HL-60 (cell line): ENCODE measurements around the gene PTRH2.

Experiments
- DNase-seq, 2 experiments: peaks; one replicate each; pipeline ENCODE4 v3.0.0-alpha.2; 2010 to 2020; ENCODE audit warnings: low read depth in 1 of 2, low spot score in 1 of 2
- H3K27ac ChIP-seq: fragments of 250-450 bp; sonication (Bioruptor Pico); replicated peaks from 2 replicates; pipeline ENCODE4 v1.5.1; 2020; ENCODE audit warnings: mild to moderate bottlenecking, moderate library complexity
- H3K27me3 ChIP-seq: fragments of 250-450 bp; sonication (Bioruptor Pico); 2 replicates; pipeline ENCODE4 v1.5.1; 2021; ENCODE audit warnings: mild to moderate bottlenecking, moderate library complexity; ENCODE audit not compliant: insufficient read depth, poor library complexity, severe bottlenecking
- H3K4me3 ChIP-seq: replicated peaks from 2 replicates; pipeline ENCODE4 v1.5.1; 2011; ENCODE audit warnings: mild to moderate bottlenecking, control low read depth, low read length; ENCODE audit not compliant: insufficient read depth
- GABPA ChIP-seq: IDR thresholded peaks from 2 replicates; pipeline ENCODE4 v1.6.1; 2012; ENCODE audit warnings: low read depth
- POLR2AphosphoS5 ChIP-seq: IDR thresholded peaks from 2 replicates; pipeline ENCODE4 v1.6.1; 2012; ENCODE audit warnings: low read depth
- SPI1 ChIP-seq: IDR thresholded peaks from 2 replicates; pipeline ENCODE4 v1.6.1; 2012; ENCODE audit warnings: low read depth, mild to moderate bottlenecking, borderline replicate concordance
- TF ChIP-seq, protein P1 (sequence below): IDR thresholded peaks from 2 replicates; pipeline ENCODE4 v1.6.1; 2012; ENCODE audit warnings: low read depth; ENCODE audit not compliant: insufficient replicate concordance
- TF ChIP-seq, protein P2 (sequence below): IDR thresholded peaks from one replicate; pipeline ENCODE4 v1.5.1; 2011; ENCODE audit warnings: low read length, control low read depth, inconsistent platforms; ENCODE audit not compliant: insufficient read depth

Gene PTRH2

GRCh38 chr17:59725691-59726090 lies 18.5 kb upstream of the PTRH2 start:
- H3K27ac ChIP-seq: peak overlapping the region; percentile 46
- no peaks in the 10 kb centered on the region for H3K27me3 ChIP-seq
- no peak overlapping the region for H3K4me3 ChIP-seq
- TF ChIP-seq, protein P1, sequence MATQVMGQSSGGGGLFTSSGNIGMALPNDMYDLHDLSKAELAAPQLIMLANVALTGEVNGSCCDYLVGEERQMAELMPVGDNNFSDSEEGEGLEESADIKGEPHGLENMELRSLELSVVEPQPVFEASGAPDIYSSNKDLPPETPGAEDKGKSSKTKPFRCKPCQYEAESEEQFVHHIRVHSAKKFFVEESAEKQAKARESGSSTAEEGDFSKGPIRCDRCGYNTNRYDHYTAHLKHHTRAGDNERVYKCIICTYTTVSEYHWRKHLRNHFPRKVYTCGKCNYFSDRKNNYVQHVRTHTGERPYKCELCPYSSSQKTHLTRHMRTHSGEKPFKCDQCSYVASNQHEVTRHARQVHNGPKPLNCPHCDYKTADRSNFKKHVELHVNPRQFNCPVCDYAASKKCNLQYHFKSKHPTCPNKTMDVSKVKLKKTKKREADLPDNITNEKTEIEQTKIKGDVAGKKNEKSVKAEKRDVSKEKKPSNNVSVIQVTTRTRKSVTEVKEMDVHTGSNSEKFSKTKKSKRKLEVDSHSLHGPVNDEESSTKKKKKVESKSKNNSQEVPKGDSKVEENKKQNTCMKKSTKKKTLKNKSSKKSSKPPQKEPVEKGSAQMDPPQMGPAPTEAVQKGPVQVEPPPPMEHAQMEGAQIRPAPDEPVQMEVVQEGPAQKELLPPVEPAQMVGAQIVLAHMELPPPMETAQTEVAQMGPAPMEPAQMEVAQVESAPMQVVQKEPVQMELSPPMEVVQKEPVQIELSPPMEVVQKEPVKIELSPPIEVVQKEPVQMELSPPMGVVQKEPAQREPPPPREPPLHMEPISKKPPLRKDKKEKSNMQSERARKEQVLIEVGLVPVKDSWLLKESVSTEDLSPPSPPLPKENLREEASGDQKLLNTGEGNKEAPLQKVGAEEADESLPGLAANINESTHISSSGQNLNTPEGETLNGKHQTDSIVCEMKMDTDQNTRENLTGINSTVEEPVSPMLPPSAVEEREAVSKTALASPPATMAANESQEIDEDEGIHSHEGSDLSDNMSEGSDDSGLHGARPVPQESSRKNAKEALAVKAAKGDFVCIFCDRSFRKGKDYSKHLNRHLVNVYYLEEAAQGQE: no peak
- peak; percentile 14 to 72 for DNase-seq

DNA sequence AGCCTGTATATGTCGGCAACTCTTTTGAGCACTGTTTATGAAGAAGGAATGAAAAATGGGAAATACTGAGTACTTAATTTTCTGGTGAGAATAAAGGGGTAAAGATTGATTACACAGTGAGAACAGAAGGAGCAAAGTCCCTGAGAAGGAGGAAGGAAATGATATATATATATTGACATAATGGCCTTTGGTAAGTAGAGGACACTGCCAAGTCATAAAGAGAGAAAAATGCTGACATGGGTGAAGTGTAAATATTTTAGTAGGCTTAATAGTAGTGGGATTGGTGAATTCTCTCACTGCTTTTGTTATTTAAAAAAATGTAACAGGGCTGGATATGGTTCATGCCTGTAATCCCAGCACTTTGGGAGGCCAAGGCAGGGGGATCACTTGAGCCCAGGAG lies 16.4 kb upstream of the PTRH2 start:
- Histone ChIP-seq H3K27me3 (no peaks in the 10 kb centered on the region), H3K4me3 (no peak overlapping the region), H3K27ac (no peak overlapping the region)
- TF ChIP-seq GABPA (no peak), SPI1 (no peak), POLR2AphosphoS5 (no peak)
- TF ChIP-seq, protein P1: no peak
- TF ChIP-seq, protein P2, sequence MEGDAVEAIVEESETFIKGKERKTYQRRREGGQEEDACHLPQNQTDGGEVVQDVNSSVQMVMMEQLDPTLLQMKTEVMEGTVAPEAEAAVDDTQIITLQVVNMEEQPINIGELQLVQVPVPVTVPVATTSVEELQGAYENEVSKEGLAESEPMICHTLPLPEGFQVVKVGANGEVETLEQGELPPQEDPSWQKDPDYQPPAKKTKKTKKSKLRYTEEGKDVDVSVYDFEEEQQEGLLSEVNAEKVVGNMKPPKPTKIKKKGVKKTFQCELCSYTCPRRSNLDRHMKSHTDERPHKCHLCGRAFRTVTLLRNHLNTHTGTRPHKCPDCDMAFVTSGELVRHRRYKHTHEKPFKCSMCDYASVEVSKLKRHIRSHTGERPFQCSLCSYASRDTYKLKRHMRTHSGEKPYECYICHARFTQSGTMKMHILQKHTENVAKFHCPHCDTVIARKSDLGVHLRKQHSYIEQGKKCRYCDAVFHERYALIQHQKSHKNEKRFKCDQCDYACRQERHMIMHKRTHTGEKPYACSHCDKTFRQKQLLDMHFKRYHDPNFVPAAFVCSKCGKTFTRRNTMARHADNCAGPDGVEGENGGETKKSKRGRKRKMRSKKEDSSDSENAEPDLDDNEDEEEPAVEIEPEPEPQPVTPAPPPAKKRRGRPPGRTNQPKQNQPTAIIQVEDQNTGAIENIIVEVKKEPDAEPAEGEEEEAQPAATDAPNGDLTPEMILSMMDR: no peak
- no peak for DNase-seq

DNA sequence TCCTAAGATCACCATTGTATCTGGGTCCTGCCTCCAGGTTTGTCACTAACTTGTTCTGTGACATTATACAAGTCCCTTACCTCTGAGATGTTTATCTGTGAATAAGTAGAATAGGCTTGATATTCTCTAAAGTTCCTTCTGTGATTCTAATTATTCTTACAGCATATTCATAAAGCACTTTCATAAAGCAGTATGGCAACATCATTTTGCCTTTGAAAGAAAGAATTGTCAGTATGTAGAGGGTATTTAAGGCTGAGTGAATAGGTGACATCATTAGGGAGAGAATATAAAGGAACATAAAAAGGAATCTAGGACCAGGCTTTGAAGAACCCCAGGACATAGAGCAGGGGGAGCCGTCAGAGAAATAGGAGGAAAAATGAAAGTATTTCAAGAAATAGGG lies 15.8 kb upstream of the PTRH2 start:
- Histone ChIP-seq H3K27me3 (no peaks in the 10 kb centered on the region), H3K27ac (no peak overlapping the region), H3K4me3 (no peak overlapping the region)
- DNase-seq: no peak
- no peak for TF ChIP-seq POLR2AphosphoS5
- no peak for TF ChIP-seq GABPA
- TF ChIP-seq, protein P1: no peak
- TF ChIP-seq, protein P2: no peak
- no peak for TF ChIP-seq SPI1

DNA sequence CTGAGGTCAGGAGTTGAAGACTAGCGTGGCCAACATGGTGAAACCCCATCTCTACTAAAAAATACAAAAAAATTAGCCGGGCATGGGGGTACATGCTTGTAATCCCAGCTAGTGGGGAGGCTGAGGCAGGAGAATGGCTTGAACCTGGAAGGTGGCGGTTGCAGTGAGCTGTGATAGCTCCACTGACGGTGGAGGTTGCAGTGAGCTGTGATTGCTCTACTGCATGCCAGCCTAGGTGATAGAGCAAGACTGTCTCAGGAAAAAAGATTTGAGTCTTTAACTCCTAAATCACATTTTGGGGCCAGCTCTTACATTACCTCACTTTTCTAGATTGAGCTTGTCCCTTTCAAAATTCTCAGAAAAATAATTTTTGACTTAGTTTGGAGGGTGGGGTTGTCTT lies 15.4 kb upstream of the PTRH2 start:
- TF ChIP-seq GABPA (no peak), POLR2AphosphoS5 (no peak), SPI1 (no peak)
- TF ChIP-seq, protein P1: no peak
- TF ChIP-seq, protein P2: no peak
- H3K27ac ChIP-seq: no peak overlapping the region
- DNase-seq: no peak
- no peaks in the 10 kb centered on the region for H3K27me3 ChIP-seq
- H3K4me3 ChIP-seq: no peak overlapping the region
